Lower lobe of right lung (tissue), 2 donors: ENCODE measurements around the gene ROBO2. TPM values are rescaled to one million over a fixed set of nuclear protein-coding genes. Genes with fewer than 3 reads are reported as not detected.

Experiments used
- ATAC-seq, 2 donors: fragments of 200-7000 bp; cut with Tn5 transposase; one replicate each; pipeline ENCODE4 v1.9.1; 2020 to 2022; ENCODE audit warnings: mild to moderate bottlenecking in 2 of 2, moderate library complexity in 2 of 2
- DNase-seq: peaks from one replicate; pipeline ENCODE4 v3.0.0-alpha.2; 2020
- H3K27ac ChIP-seq: fragments of 200-600 bp; one replicate; pipeline ENCODE4 v1.8.0; 2022
- H3K27me3 ChIP-seq: fragments of 200-600 bp; one replicate; pipeline ENCODE4 v1.8.0; 2022; ENCODE audit warnings: low read depth
- H3K36me3 ChIP-seq: fragments of 200-600 bp; one replicate; pipeline ENCODE4 v1.8.0; 2022; ENCODE audit warnings: mild to moderate bottlenecking
- H3K4me1 ChIP-seq: fragments of 200-600 bp; one replicate; pipeline ENCODE4 v1.8.0; 2022
- H3K4me3 ChIP-seq: fragments of 200-600 bp; one replicate; pipeline ENCODE4 v1.8.0; 2022; ENCODE audit warnings: mild to moderate bottlenecking
- H3K9me3 ChIP-seq: fragments of 200-600 bp; one replicate; pipeline ENCODE4 v1.8.0; 2022
- CTCF ChIP-seq: fragments of 200-600 bp; IDR thresholded peaks from one replicate; pipeline ENCODE4 v1.8.0; 2022; ENCODE audit warnings: antibody characterized with exemption, mild to moderate bottlenecking
- intact Hi-C: fragments of 100-400 bp; cut with DNase I; formaldehyde crosslinking; loops from one replicate; pipeline ENCODE4 v1.11.0; 2022
- total RNA-seq: library from RNA; stranded (reverse); fragmentation: NEBNext Ultra II Directional; extraction: Animal tissue kit (Norgen Biotek cat#: 25700); gene quantifications from one replicate; pipeline ENCODE4 v1.2.1, GENCODE V29; 2021
- donor health status: DM: no; HTN: yes; CAD: no; lungs with severe emphysema.

Gene ROBO2
- total RNA-seq, 1 donor from 2014 or later: 11.8 TPM

GRCh38 chr3:77602722-77603121 lies 562.8 kb downstream of the ROBO2 start:
- Histone ChIP-seq H3K36me3 (no peaks in the 10 kb centered on the region), H3K4me1 (no peaks in the 10 kb centered on the region), H3K4me3 (no peak overlapping the region), H3K9me3 (no peaks in the 10 kb centered on the region), H3K27ac (no peak overlapping the region), H3K27me3 (no peaks in the 10 kb centered on the region)
- ATAC-seq: no peak
- intact Hi-C loops: no loop called here
- no peak for DNase-seq
- TF ChIP-seq CTCF: no peak

- DNase-seq (no peak), ATAC-seq (no peak)
- no peak overlapping the region for H3K27ac ChIP-seq
- no peak for TF ChIP-seq CTCF
- H3K27me3 ChIP-seq: no peaks in the 10 kb centered on the region
- no peaks in the 10 kb centered on the region for H3K4me1 ChIP-seq
- no peaks in the 10 kb centered on the region for H3K9me3 ChIP-seq
- no peak overlapping the region for H3K4me3 ChIP-seq
- intact Hi-C loops: no loop called here
- no peaks in the 10 kb centered on the region for H3K36me3 ChIP-seq
Measured at GRCh38 chr3:77605308-77605707, 565.4 kb downstream of the ROBO2 start.

- no peak for DNase-seq
- H3K4me3 ChIP-seq: no peak overlapping the region
- no peaks in the 10 kb centered on the region for H3K9me3 ChIP-seq
- no peak overlapping the region for H3K27ac ChIP-seq
- intact Hi-C loops: no loop called here
- no peaks in the 10 kb centered on the region for H3K27me3 ChIP-seq
- no peaks in the 10 kb centered on the region for H3K36me3 ChIP-seq
- no peak for ATAC-seq
- no peaks in the 10 kb centered on the region for H3K4me1 ChIP-seq
- TF ChIP-seq CTCF: no peak
Measured at GRCh38 chr3:77605865-77606264, 566.0 kb downstream of the ROBO2 start.

- no peak for DNase-seq
- TF ChIP-seq CTCF: no peak
- H3K4me3 ChIP-seq: no peak overlapping the region
- intact Hi-C loops: no loop called here
- H3K4me1 ChIP-seq: no peaks in the 10 kb centered on the region
- no peaks in the 10 kb centered on the region for H3K9me3 ChIP-seq
- no peaks in the 10 kb centered on the region for H3K27me3 ChIP-seq
- H3K27ac ChIP-seq: no peak overlapping the region
- H3K36me3 ChIP-seq: no peaks in the 10 kb centered on the region
- no peak for ATAC-seq
Measured at GRCh38 chr3:77606372-77606771, 566.5 kb downstream of the ROBO2 start.

- H3K27me3 ChIP-seq: no peaks in the 10 kb centered on the region
- TF ChIP-seq CTCF: no peak
- H3K9me3 ChIP-seq: no peaks in the 10 kb centered on the region
- no peak for DNase-seq
- H3K27ac ChIP-seq: no peak overlapping the region
- no peak for ATAC-seq
- no peaks in the 10 kb centered on the region for H3K36me3 ChIP-seq
- no peaks in the 10 kb centered on the region for H3K4me1 ChIP-seq
- no peak overlapping the region for H3K4me3 ChIP-seq
- intact Hi-C loops: no loop called here
Measured at GRCh38 chr3:77618686-77619085, 578.8 kb downstream of the ROBO2 start.

- ATAC-seq: no peak
- Histone ChIP-seq H3K36me3 (no peaks in the 10 kb centered on the region), H3K4me3 (no peak overlapping the region), H3K27ac (no peak overlapping the region), H3K27me3 (no peaks in the 10 kb centered on the region), H3K4me1 (no peaks in the 10 kb centered on the region), H3K9me3 (no peaks in the 10 kb centered on the region)
- DNase-seq: no peak
- TF ChIP-seq CTCF: no peak
- intact Hi-C loops: no loop called here
Measured at GRCh38 chr3:77620009-77620408, 580.1 kb downstream of the ROBO2 start.
